K562 (cell line): ENCODE data around the gene AASDH. TPM values are rescaled to one million over a fixed set of nuclear protein-coding genes. Genes with fewer than 3 reads are reported as not detected.

ENCODE experiments used
- ADNP ChIP-seq: fragments of 200-800 bp; sonication (Bioruptor generic); IDR thresholded peaks from 2 replicates; pipeline ENCODE4 v1.6.1; 2016; ENCODE audit warnings: missing genetic modification characterization, missing compliant biosample characterization
- ARNT ChIP-seq, 2 experiments: fragments of 450-650 bp; IDR thresholded peaks; 2 replicates each; pipeline ENCODE4 v1.6.1; 2016; ENCODE audit warnings: mild to moderate bottlenecking in 1 of 2
- CBFA2T2 ChIP-seq: fragments of 450-650 bp; conservative IDR thresholded peaks from 2 replicates; pipeline ENCODE4 v1.6.1; 2017; ENCODE audit warnings: mild to moderate bottlenecking
- CCNT2 ChIP-seq: IDR thresholded peaks from 2 replicates; pipeline ENCODE4 v1.6.1; 2011; ENCODE audit warnings: borderline replicate concordance, low read depth, mild to moderate bottlenecking, moderate library complexity, mixed read lengths, low read length; ENCODE audit not compliant: insufficient read length; ENCODE audit errors: extremely low read depth
- CREBBP ChIP-seq: IDR thresholded peaks from one replicate; pipeline ENCODE4 v1.6.1; 2012; ENCODE audit warnings: low read depth, mild to moderate bottlenecking, control low read depth, inconsistent platforms, low read length
- CREM ChIP-seq: IDR thresholded peaks from 2 replicates; pipeline ENCODE4 v1.6.1; 2014; ENCODE audit warnings: antibody characterized with exemption, low read depth
- FUS ChIP-seq: fragments of 200-400 bp; formaldehyde crosslinking; optimal IDR thresholded peaks from 2 replicates; pipeline ENCODE3; 2017; ENCODE audit warnings: low read depth, low read length
- HSF4 ChIP-seq: fragments of 250-450 bp; sonication (Bioruptor Pico); IDR thresholded peaks from 2 replicates; pipeline ENCODE4 v2.1.2; 2022; ENCODE audit warnings: mild to moderate bottlenecking, moderate library complexity, borderline replicate concordance
- L3MBTL2 ChIP-seq: fragments of 450-650 bp; IDR thresholded peaks from 2 replicates; pipeline ENCODE4 v1.6.1; 2016; ENCODE audit warnings: mild to moderate bottlenecking, moderate library complexity
- MEF2A ChIP-seq: IDR thresholded peaks from 2 replicates; pipeline ENCODE4 v1.6.1; 2011; ENCODE audit warnings: low read depth, mild to moderate bottlenecking, low read length, moderate library complexity; ENCODE audit not compliant: control insufficient read depth
- RB1 ChIP-seq: fragments of 450-650 bp; IDR thresholded peaks from 2 replicates; pipeline ENCODE4 v1.6.1; 2017; ENCODE audit warnings: low read depth, mild to moderate bottlenecking
- RUNX1 ChIP-seq: sonication (generic); IDR thresholded peaks from 2 replicates; pipeline ENCODE4 v1.6.1; 2016; ENCODE audit warnings: antibody characterized with exemption, low read depth
- SPI1 ChIP-seq: IDR thresholded peaks from 2 replicates; pipeline ENCODE4 v1.6.1; 2011; ENCODE audit warnings: low read depth, low read length, control low read depth, borderline replicate concordance
- TCF7 ChIP-seq: sonication (generic); IDR thresholded peaks from 2 replicates; pipeline ENCODE4 v1.6.1; 2016; ENCODE audit warnings: antibody characterized with exemption, borderline replicate concordance
- TOE1 ChIP-seq, 2 experiments: fragments of 450-650 bp in 1 of 2; sonication (generic) in 1 of 2; formaldehyde crosslinking in 1 of 2; IDR thresholded peaks; 2 replicates each; pipeline versions ENCODE4 v1.7.1 to v1.8.0; 2016 to 2022; ENCODE audit warnings: borderline replicate concordance in 2 of 2, mild to moderate bottlenecking in 2 of 2, antibody characterized with exemption in 1 of 2, inconsistent platforms in 1 of 2, low read depth in 1 of 2, missing genetic modification reagents in 1 of 2, moderate library complexity in 1 of 2
- ZNF140 ChIP-seq: fragments of 250-450 bp; sonication (Bioruptor Pico); IDR thresholded peaks from 2 replicates; pipeline ENCODE4 v1.8.0; 2021; ENCODE audit warnings: moderate library complexity, mild to moderate bottlenecking, inconsistent platforms
- ZNF561 ChIP-seq: fragments of 450-650 bp; formaldehyde crosslinking; conservative IDR thresholded peaks from 2 replicates; pipeline ENCODE4 v1.4.0; 2020; ENCODE audit warnings: mild to moderate bottlenecking, moderate library complexity
- ZNF75A ChIP-seq: fragments of 450-650 bp; formaldehyde crosslinking; IDR thresholded peaks from 2 replicates; pipeline ENCODE4 v1.4.0; 2020; ENCODE audit warnings: mild to moderate bottlenecking
- ZNF785 ChIP-seq: fragments of 250-450 bp; sonication (Bioruptor Pico); IDR thresholded peaks from 2 replicates; pipeline ENCODE4 v1.4.0; 2020; ENCODE audit warnings: mild to moderate bottlenecking
- polyA plus RNA-seq, 8 experiments: library from polyadenylated mRNA; depleted of rRNA in 4 of 8; stranded (reverse) in 5 of 8; unstranded in 3 of 8; fragments of >200 nt; fragmentation: Nextera tagmentation in 2 of 8; fragmentation: Illumina TruSeq in 1 of 8; extraction: Ambion mirVana in 2 of 8; extraction: Trizol in 1 of 8; gene quantifications; 2 replicates each; pipeline versions ENCODE4 v1.2.1 to v1.2.3, GENCODE V29; 2011 to 2014; ENCODE audit warnings: inconsistent platforms in 1 of 8, missing spikeins in 1 of 8
- total RNA-seq, 7 experiments: library from RNA; depleted of rRNA in 6 of 7; stranded (reverse); fragments of >200 nt in 6 of 7; fragmentation: Illumina TruSeq in 2 of 7; extraction: Trizol in 2 of 7; gene quantifications; 2 replicates each; pipeline versions ENCODE4 v1.2.1 to v1.2.3, GENCODE V29; 2011 to 2021; ENCODE audit warnings: low replicate concordance in 1 of 7
- TF ChIP-seq, protein P1 (sequence below): sonication (generic); formaldehyde crosslinking; IDR thresholded peaks from 2 replicates; pipeline ENCODE4 v1.8.0; 2023; ENCODE audit warnings: missing genetic modification reagents, mild to moderate bottlenecking, borderline replicate concordance
- TF ChIP-seq, protein P2 (sequence below): fragments of 200-800 bp; sonication (Bioruptor generic); IDR thresholded peaks from 2 replicates; pipeline ENCODE4 v1.6.1; 2017; ENCODE audit warnings: missing genetic modification characterization, missing compliant biosample characterization

The AASDH gene
- total and polyA plus RNA-seq, 9 of the 15 experiments (the other 6 are each of a cell fraction or from before 2014, with no cell fraction given), result 8.6 to 29.7 (median 13.7) TPM

- TF ChIP-seq CREM (peak; percentile 100), ARNT (IDR thresholded peaks at IDR 0.05) (no peak), TCF7 (no peak; the same call in 1 of the 2 replicates), FUS (no peak), SPI1 (no peak), ZNF561 (CRISPR knock-in tag) (no peak), ZNF785 (no peak), ZNF140 (CRISPR knock-in tag) (no peak), MEF2A (no peak), RB1 (0 out of 2 replicates have a peak, but pooled peaks have one; percentile 44), ZNF75A (CRISPR knock-in tag) (no peak), ADNP (tag) (no peak), RUNX1 (peak; percentile 80), CCNT2 (peak; percentile 56), CREBBP (no peak), TOE1 (IDR thresholded peaks at IDR 0.05; ENCODE audit: borderline replicate concordance) (peak; percentile 75; the same call in 1 of the 2 replicates), TOE1 (CRISPR knock-in tag; IDR thresholded peaks at IDR 0.05; ENCODE audit: borderline replicate concordance, low read depth) (no peak), HSF4 (CRISPR knock-in tag) (no peak), L3MBTL2 (peak; percentile 85), CBFA2T2 (no peak)
- TF ChIP-seq, protein P1, sequence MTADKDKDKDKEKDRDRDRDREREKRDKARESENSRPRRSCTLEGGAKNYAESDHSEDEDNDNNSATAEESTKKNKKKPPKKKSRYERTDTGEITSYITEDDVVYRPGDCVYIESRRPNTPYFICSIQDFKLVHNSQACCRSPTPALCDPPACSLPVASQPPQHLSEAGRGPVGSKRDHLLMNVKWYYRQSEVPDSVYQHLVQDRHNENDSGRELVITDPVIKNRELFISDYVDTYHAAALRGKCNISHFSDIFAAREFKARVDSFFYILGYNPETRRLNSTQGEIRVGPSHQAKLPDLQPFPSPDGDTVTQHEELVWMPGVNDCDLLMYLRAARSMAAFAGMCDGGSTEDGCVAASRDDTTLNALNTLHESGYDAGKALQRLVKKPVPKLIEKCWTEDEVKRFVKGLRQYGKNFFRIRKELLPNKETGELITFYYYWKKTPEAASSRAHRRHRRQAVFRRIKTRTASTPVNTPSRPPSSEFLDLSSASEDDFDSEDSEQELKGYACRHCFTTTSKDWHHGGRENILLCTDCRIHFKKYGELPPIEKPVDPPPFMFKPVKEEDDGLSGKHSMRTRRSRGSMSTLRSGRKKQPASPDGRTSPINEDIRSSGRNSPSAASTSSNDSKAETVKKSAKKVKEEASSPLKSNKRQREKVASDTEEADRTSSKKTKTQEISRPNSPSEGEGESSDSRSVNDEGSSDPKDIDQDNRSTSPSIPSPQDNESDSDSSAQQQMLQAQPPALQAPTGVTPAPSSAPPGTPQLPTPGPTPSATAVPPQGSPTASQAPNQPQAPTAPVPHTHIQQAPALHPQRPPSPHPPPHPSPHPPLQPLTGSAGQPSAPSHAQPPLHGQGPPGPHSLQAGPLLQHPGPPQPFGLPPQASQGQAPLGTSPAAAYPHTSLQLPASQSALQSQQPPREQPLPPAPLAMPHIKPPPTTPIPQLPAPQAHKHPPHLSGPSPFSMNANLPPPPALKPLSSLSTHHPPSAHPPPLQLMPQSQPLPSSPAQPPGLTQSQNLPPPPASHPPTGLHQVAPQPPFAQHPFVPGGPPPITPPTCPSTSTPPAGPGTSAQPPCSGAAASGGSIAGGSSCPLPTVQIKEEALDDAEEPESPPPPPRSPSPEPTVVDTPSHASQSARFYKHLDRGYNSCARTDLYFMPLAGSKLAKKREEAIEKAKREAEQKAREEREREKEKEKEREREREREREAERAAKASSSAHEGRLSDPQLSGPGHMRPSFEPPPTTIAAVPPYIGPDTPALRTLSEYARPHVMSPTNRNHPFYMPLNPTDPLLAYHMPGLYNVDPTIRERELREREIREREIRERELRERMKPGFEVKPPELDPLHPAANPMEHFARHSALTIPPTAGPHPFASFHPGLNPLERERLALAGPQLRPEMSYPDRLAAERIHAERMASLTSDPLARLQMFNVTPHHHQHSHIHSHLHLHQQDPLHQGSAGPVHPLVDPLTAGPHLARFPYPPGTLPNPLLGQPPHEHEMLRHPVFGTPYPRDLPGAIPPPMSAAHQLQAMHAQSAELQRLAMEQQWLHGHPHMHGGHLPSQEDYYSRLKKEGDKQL, result no peak
- TF ChIP-seq, protein P2, sequence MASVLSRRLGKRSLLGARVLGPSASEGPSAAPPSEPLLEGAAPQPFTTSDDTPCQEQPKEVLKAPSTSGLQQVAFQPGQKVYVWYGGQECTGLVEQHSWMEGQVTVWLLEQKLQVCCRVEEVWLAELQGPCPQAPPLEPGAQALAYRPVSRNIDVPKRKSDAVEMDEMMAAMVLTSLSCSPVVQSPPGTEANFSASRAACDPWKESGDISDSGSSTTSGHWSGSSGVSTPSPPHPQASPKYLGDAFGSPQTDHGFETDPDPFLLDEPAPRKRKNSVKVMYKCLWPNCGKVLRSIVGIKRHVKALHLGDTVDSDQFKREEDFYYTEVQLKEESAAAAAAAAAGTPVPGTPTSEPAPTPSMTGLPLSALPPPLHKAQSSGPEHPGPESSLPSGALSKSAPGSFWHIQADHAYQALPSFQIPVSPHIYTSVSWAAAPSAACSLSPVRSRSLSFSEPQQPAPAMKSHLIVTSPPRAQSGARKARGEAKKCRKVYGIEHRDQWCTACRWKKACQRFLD (CRISPR knock-in tag), result peak; percentile 58; the same call in 1 of the 2 replicates
Observed at GRCh38 chr4:56387023-56388001, at the start of gene AASDH (continued).
